NB4 (cell line): Measurements from ENCODE around the gene HTR6.

Source experiments
- CTCF ChIP-seq: IDR thresholded peaks from one replicate; pipeline ENCODE4 v1.5.1; 2012; ENCODE audit warnings: low read depth, low read length
- POLR2A ChIP-seq: IDR thresholded peaks from 2 replicates; pipeline ENCODE4 v1.6.1; 2011; ENCODE audit warnings: mild to moderate bottlenecking; ENCODE audit not compliant: insufficient read length; ENCODE audit errors: extremely low read depth

- TF ChIP-seq CTCF = no peak
- no peak for TF ChIP-seq POLR2A
These were observed 33.8 kb upstream of the HTR6 start for GRCh38 chr1:19630720-19631395.
